Activated CD4-positive, alpha-beta T cell treated with anti-CD3 and anti-CD28 coated beads, Interleukin-2, amount 50 U/mL, for 1 hour (primary cell): ENCODE measurements around the gene GSDME.

Experiments
- DNase-seq: peaks from one replicate; pipeline ENCODE4 v3.0.0-alpha.2; 2020

GSDME gene

GRCh38 chr7:24701261-24702235 is 55.7 kb downstream of the GSDME start:
- DNase-seq: no peak

GRCh38 chr7:24700521-24701260 is 56.6 kb downstream of the GSDME start:
- no peak for DNase-seq

GRCh38 chr7:24698531-24699266 is 58.6 kb downstream of the GSDME start:
- DNase-seq: no peak

- no peak for DNase-seq
Observed at GRCh38 chr7:24697416-24697815, 59.8 kb downstream of the GSDME start.

- DNase-seq: no peak
Observed at GRCh38 chr7:24692592-24692991, 64.7 kb downstream of the GSDME start.

GRCh38 chr7:24690251-24690650 is 67.0 kb downstream of the GSDME start:
- no peak for DNase-seq

- no peak for DNase-seq
Observed at GRCh38 chr7:24685708-24686107, 71.6 kb downstream of the GSDME start.

GRCh38 chr7:24670782-24671181 is 86.5 kb downstream of the GSDME start:
- no peak for DNase-seq

- no peak for DNase-seq
Observed at GRCh38 chr7:24669971-24670591, 87.2 kb downstream of the GSDME start.

GRCh38 chr7:24668927-24669635 is 88.2 kb downstream of the GSDME start:
- no peak for DNase-seq

- peak; percentile 32 for DNase-seq
Observed at GRCh38 chr7:24665564-24666294, 91.5 kb downstream of the GSDME start.

GRCh38 chr7:24660546-24660945 is 96.7 kb downstream of the GSDME start:
- no peak for DNase-seq

GRCh38 chr7:24659505-24659904 is 97.8 kb downstream of the GSDME start:
- no peak for DNase-seq

- DNase-seq: no peak
Observed at GRCh38 chr7:24657980-24658379, 99.3 kb downstream of the GSDME start.

- no peak for DNase-seq
Observed at GRCh38 chr7:24656608-24657007, 100.7 kb downstream of the GSDME start.

GRCh38 chr7:24654305-24654704 is 103.0 kb downstream of the GSDME start:
- DNase-seq: no peak

GRCh38 chr7:24653316-24654085 is 103.8 kb downstream of the GSDME start:
- no peak for DNase-seq

GRCh38 chr7:24652251-24652939 is 104.9 kb downstream of the GSDME start:
- no peak for DNase-seq
